HepG2 (cell line): ENCODE measurements around the gene SEC14L1. TPM values are rescaled to one million over a fixed set of nuclear protein-coding genes. Genes with fewer than 3 reads are reported as not detected.
A peak's percentile ranks its signal among the peaks of the same experiment; 100 is the strongest.

Experiments used
- ATF2 ChIP-seq: sonication (generic); formaldehyde crosslinking; IDR thresholded peaks from 2 replicates; pipeline ENCODE4 v1.4.0; 2020; ENCODE audit warnings: missing genetic modification reagents
- BCL3 ChIP-seq: sonication (generic); formaldehyde crosslinking; IDR thresholded peaks from 2 replicates; pipeline ENCODE4 v1.5.1; 2020; ENCODE audit warnings: mild to moderate bottlenecking, missing genetic modification reagents, moderate library complexity
- CCDC6 ChIP-seq: sonication (generic); formaldehyde crosslinking; IDR thresholded peaks from 2 replicates; pipeline ENCODE4 v1.8.1; 2022; ENCODE audit warnings: mild to moderate bottlenecking, missing genetic modification reagents, moderate library complexity
- CTCF ChIP-seq: sonication (generic); formaldehyde crosslinking; IDR thresholded peaks from 2 replicates; pipeline ENCODE4 v1.5.0; 2020; ENCODE audit warnings: mild to moderate bottlenecking, missing genetic modification reagents, moderate library complexity
- GATA4 ChIP-seq: sonication (generic); IDR thresholded peaks from 2 replicates; pipeline ENCODE4 v1.6.1; 2016; ENCODE audit warnings: antibody characterized with exemption, low read depth, borderline replicate concordance
- GFI1 ChIP-seq: sonication (generic); formaldehyde crosslinking; IDR thresholded peaks from 2 replicates; pipeline ENCODE4 v1.5.0; 2020; ENCODE audit warnings: missing genetic modification reagents, mild to moderate bottlenecking, borderline replicate concordance
- HIC2 ChIP-seq: sonication (generic); formaldehyde crosslinking; IDR thresholded peaks from 2 replicates; pipeline ENCODE4 v1.9.0; 2022; ENCODE audit warnings: low read depth, missing genetic modification reagents
- KDM2A ChIP-seq: sonication (generic); formaldehyde crosslinking; IDR thresholded peaks from 2 replicates; pipeline ENCODE4 v1.4.0; 2020; ENCODE audit warnings: low read depth, missing genetic modification reagents, borderline replicate concordance
- MEIS2 ChIP-seq: sonication (generic); formaldehyde crosslinking; IDR thresholded peaks from 2 replicates; pipeline ENCODE4 v1.9.0; 2021; ENCODE audit warnings: mild to moderate bottlenecking, missing genetic modification reagents
- NFRKB ChIP-seq: fragments of 450-650 bp; IDR thresholded peaks from 2 replicates; pipeline ENCODE4 v1.6.1; 2017
- TEAD2 ChIP-seq: sonication (generic); formaldehyde crosslinking; IDR thresholded peaks from 2 replicates; pipeline ENCODE4 v1.9.0; 2021; ENCODE audit warnings: missing genetic modification reagents
- TFDP1 ChIP-seq: IDR thresholded peaks from 2 replicates; pipeline ENCODE4 v1.6.1; 2016; ENCODE audit warnings: missing compliant biosample characterization, missing genetic modification reagents, borderline replicate concordance
- THAP7 ChIP-seq: sonication (generic); formaldehyde crosslinking; IDR thresholded peaks from 2 replicates; pipeline ENCODE4 v1.8.1; 2023; ENCODE audit warnings: mild to moderate bottlenecking, missing genetic modification reagents
- THYN1 ChIP-seq: sonication (generic); formaldehyde crosslinking; IDR thresholded peaks from 2 replicates; pipeline ENCODE4 v1.8.1; 2023; ENCODE audit warnings: low read depth, mild to moderate bottlenecking, moderate library complexity, missing genetic modification reagents, borderline replicate concordance
- ZBTB20 ChIP-seq: sonication (generic); formaldehyde crosslinking; IDR thresholded peaks from 2 replicates; pipeline ENCODE4 v1.8.1; 2023; ENCODE audit warnings: missing genetic modification reagents, low read depth, mild to moderate bottlenecking, borderline replicate concordance
- ZBTB38 ChIP-seq: sonication (generic); formaldehyde crosslinking; IDR thresholded peaks from 2 replicates; pipeline ENCODE4 v1.5.1; 2020; ENCODE audit warnings: mild to moderate bottlenecking, missing genetic modification reagents
- ZMAT5 ChIP-seq: sonication (generic); formaldehyde crosslinking; IDR thresholded peaks from 2 replicates; pipeline ENCODE4 v1.5.0; 2020; ENCODE audit warnings: mild to moderate bottlenecking, low read depth, missing genetic modification reagents, borderline replicate concordance
- ZNF143 ChIP-seq: sonication (generic); formaldehyde crosslinking; IDR thresholded peaks from 2 replicates; pipeline ENCODE4 v1.4.0; 2020; ENCODE audit warnings: missing genetic modification reagents
- ZNF557 ChIP-seq: sonication (generic); formaldehyde crosslinking; IDR thresholded peaks from 2 replicates; pipeline ENCODE4 v1.4.0; 2020; ENCODE audit warnings: missing genetic modification reagents
- ZNF567 ChIP-seq: sonication (generic); formaldehyde crosslinking; IDR thresholded peaks from 2 replicates; pipeline ENCODE4 v1.8.1; 2023; ENCODE audit warnings: mild to moderate bottlenecking, missing genetic modification reagents, borderline replicate concordance
- ZNF775 ChIP-seq: sonication (generic); formaldehyde crosslinking; IDR thresholded peaks from 2 replicates; pipeline ENCODE4 v1.4.0; 2020; ENCODE audit warnings: missing genetic modification reagents, mild to moderate bottlenecking, moderate library complexity, borderline replicate concordance
- ZSCAN20 ChIP-seq: sonication (generic); formaldehyde crosslinking; IDR thresholded peaks from 2 replicates; pipeline ENCODE4 v1.4.0; 2020; ENCODE audit warnings: missing genetic modification reagents, mild to moderate bottlenecking, borderline replicate concordance
- polyA plus RNA-seq, 8 experiments: library from polyadenylated mRNA; depleted of rRNA in 3 of 8; stranded (reverse) in 7 of 8; unstranded in 1 of 8; fragments of >200 nt; fragmentation: Illumina TruSeq in 4 of 8; extraction: Trizol in 4 of 8; gene quantifications; 2 replicates each; pipeline versions ENCODE4 v1.2.1 to v1.2.3, GENCODE V29; 2011 to 2016; ENCODE audit warnings: low read depth in 4 of 8, missing spikeins in 1 of 8, mixed read lengths in 1 of 8; ENCODE audit not compliant: insufficient read depth in 1 of 8
- total RNA-seq, 5 experiments: library from RNA; depleted of rRNA; stranded (reverse); fragments of >200 nt; fragmentation: Illumina TruSeq; extraction: Trizol; gene quantifications; 2 replicates each; pipeline ENCODE4 v1.2.3, GENCODE V29; 2016; ENCODE audit warnings: low read depth in 1 of 5

The SEC14L1 gene
- total and polyA plus RNA-seq, 2 of the 13 experiments (the other 11 are each of a cell fraction or from before 2014, with no cell fraction given) = 26.3 to 43.9 TPM

GRCh38 chr17:77214743-77215142, 74.0 kb downstream of the SEC14L1 start (continued):
- TF ChIP-seq BCL3 (CRISPR knock-in tag) (no peak), NFRKB (no peak), CCDC6 (CRISPR knock-in tag) (no peak), ATF2 (no peak), ZNF557 (CRISPR knock-in tag) (no peak), ZNF143 (CRISPR knock-in tag) (no peak), ZMAT5 (CRISPR knock-in tag) (no peak), ZBTB20 (no peak), TFDP1 (no peak), MEIS2 (no peak), KDM2A (CRISPR knock-in tag) (peak; percentile 36; the same call in 1 of the 2 replicates), CTCF (peak; percentile 84), GATA4 (no peak), ZNF775 (CRISPR knock-in tag) (no peak), ZNF567 (CRISPR knock-in tag) (no peak), ZSCAN20 (CRISPR knock-in tag) (no peak), ZBTB38 (CRISPR knock-in tag) (peak; percentile 54; the same call in 1 of the 2 replicates), THYN1 (CRISPR knock-in tag) (no peak), TEAD2 (CRISPR knock-in tag) (no peak), GFI1 (peak; percentile 24; the same call in 1 of the 2 replicates), THAP7 (0 out of 2 replicates have a peak, but pooled peaks have one; percentile 26), HIC2 (CRISPR knock-in tag) (no peak)
